Stimulated activated effector memory CD8-positive, alpha-beta T cell treated with anti-CD3 and anti-CD28 coated beads, Interleukin-12 subunit alpha, Interleukin-12 subunit beta, amount 100 ng/mL, for 72 hours (primary cell): ENCODE data around the gene DTWD2.
"Not testable (repeated sequence)": the region's sequence is repeated elsewhere in the genome, so short reads cannot be mapped to it uniquely, and the experiment has no call there.

Experiments
- ATAC-seq: fragments of 150-1000 bp; cut with Tn5 transposase; 2 replicates; pipeline ENCODE4 v1.10.0; 2021
- DNase-seq, 2 donors: peaks; one replicate each; pipeline ENCODE4 v3.0.0; 2021 to 2022; ENCODE audit warnings: low spot score in 2 of 2
- H3K27ac Mint-ChIP-seq: one replicate; pipeline ENCODE4 v1.8.0; 2022; ENCODE audit warnings: mild to moderate bottlenecking, mixed read lengths
- H3K36me3 Mint-ChIP-seq: one replicate; pipeline ENCODE4 v1.8.0; 2022; ENCODE audit warnings: mild to moderate bottlenecking, mixed read lengths
- H3K4me1 Mint-ChIP-seq: one replicate; pipeline ENCODE4 v1.8.0; 2022; ENCODE audit warnings: mixed read lengths
- H3K4me3 Mint-ChIP-seq: one replicate; pipeline ENCODE4 v1.8.0; 2022; ENCODE audit warnings: mild to moderate bottlenecking, mixed read lengths
- H3K9me3 Mint-ChIP-seq: one replicate; pipeline ENCODE4 v1.8.0; 2022; ENCODE audit warnings: mixed read lengths

DTWD2 gene

GRCh38 chr5:119017994-119018393 lies 29.6 kb upstream of the DTWD2 start:
- Mint-ChIP-seq H3K4me3 (no peak overlapping the region), H3K4me1 (no peaks in the 10 kb centered on the region), H3K27ac (no peak overlapping the region), H3K9me3 (no peaks in the 10 kb centered on the region), H3K36me3 (no peaks in the 10 kb centered on the region)
- no peak for DNase-seq
- ATAC-seq = no peak

DNA sequence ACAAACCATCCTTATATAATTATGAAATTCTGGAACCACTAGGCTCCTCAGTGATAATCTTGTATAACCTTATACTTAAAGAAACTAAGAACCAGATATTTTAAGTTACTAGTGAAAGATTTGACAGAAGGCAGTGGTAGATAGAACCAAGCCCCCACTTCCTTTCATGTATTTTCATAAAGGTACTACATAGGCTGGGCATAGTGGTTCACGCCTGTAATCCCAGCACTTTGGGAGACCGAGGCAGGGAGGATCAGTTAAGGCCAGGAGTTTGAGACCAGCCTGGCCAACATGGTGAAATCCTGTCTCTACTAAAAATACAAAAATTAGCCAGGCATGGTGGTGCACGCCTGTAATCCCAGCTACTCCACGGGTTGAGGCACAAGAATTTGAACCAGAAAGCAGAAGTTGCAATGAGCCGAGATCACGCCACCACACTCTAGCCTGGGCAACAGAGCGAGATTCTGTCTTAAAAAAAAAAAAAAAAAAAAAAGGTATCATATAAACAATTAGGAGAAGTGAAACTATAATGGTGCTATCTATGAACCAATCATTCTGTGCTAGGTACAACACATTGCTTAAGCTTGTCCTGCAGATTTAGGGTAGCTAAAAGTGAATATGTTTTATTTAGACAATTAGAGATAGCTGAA lies 27.9 kb upstream of the DTWD2 start:
- no peak overlapping the region for H3K27ac Mint-ChIP-seq
- DNase-seq = no peak
- no peaks in the 10 kb centered on the region for H3K4me1 Mint-ChIP-seq
- no peak for ATAC-seq
- H3K9me3 Mint-ChIP-seq = no peaks in the 10 kb centered on the region
- no peaks in the 10 kb centered on the region for H3K36me3 Mint-ChIP-seq
- H3K4me3 Mint-ChIP-seq = no peak overlapping the region

GRCh38 chr5:119011186-119011585 lies 22.8 kb upstream of the DTWD2 start:
- Mint-ChIP-seq H3K36me3 (no peaks in the 10 kb centered on the region), H3K4me1 (no peaks in the 10 kb centered on the region), H3K4me3 (no peak overlapping the region), H3K9me3 (no peaks in the 10 kb centered on the region), H3K27ac (no peak overlapping the region)
- ATAC-seq = no peak
- no peak for DNase-seq

DNA sequence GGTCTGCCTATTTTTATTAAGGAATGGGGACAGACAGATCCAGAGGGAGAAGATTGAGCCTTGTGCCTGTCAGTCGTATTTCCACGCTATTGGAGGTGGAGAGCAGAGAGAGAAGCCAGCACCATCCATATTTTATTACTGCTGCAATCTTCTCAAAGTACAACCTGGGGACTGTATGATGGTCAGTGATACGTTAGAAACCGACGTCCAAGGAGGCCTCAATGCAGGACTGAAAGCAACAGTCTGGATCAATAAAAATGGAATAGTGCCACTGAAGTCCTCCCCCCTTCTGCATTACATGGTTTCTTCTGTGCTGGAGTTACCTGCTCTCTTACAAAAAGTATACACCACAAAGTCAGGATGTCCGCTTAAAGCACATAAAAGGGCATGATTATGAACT lies 21.9 kb upstream of the DTWD2 start:
- H3K9me3 Mint-ChIP-seq = no peaks in the 10 kb centered on the region
- no peaks in the 10 kb centered on the region for H3K4me1 Mint-ChIP-seq
- H3K4me3 Mint-ChIP-seq = no peak overlapping the region
- no peak overlapping the region for H3K27ac Mint-ChIP-seq
- no peaks in the 10 kb centered on the region for H3K36me3 Mint-ChIP-seq
- no peak for DNase-seq
- no peak for ATAC-seq

DNA sequence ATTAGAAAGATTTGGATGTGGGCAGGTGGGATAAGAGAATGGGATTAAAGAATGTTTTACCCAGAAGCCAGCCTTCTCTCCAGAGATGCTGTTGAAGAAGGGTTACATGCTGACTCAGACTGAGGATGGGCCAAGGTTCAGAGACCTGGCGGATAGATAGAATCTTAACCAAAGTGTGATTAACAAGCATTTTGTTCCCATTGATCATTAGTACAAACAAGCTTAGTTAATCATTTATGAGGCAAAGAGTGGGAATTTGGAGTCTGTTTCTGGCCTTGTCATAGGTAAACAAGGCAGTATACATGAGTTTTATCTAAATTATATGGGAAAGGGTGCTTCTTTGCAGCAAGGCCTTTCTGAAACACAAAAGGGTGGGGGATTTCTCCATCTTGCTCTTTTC lies 20.8 kb upstream of the DTWD2 start:
- DNase-seq (no peak), ATAC-seq (no peak)
- Mint-ChIP-seq H3K4me3 (no peak overlapping the region), H3K4me1 (no peaks in the 10 kb centered on the region), H3K27ac (no peak overlapping the region), H3K36me3 (no peaks in the 10 kb centered on the region), H3K9me3 (no peaks in the 10 kb centered on the region)

DNA sequence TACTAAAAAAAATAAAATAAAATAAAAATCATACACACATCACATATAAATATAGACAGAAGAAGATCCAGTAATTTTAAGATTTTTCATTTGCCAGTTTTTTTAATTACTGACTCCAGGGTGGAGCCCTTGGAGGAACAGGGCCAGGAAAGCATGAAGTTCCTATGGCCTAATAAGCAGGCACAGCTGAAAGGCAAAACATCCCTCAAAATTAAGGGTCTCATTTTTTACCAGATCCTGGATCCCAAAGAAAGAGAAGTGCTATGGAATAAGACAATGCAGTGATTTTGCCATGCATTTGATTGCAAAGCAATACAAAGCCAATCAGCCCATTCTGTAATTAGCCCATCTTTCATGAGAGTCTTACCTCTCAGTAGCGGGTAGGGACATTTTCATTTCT lies 11.3 kb upstream of the DTWD2 start:
- peaks cover 4% of the 10 kb centered on the region for H3K9me3 Mint-ChIP-seq
- no peaks in the 10 kb centered on the region for H3K36me3 Mint-ChIP-seq
- ATAC-seq (no peak), DNase-seq (no peak)
- H3K4me3 Mint-ChIP-seq = no peak overlapping the region
- H3K4me1 Mint-ChIP-seq = no peaks in the 10 kb centered on the region
- no peak overlapping the region for H3K27ac Mint-ChIP-seq

- not testable (repeated sequence) for H3K4me3 Mint-ChIP-seq
These were observed 10.5 kb upstream of the DTWD2 start for GRCh38 chr5:118998861-118999260.

GRCh38 chr5:118996098-118996497 lies 7.8 kb upstream of the DTWD2 start:
- peaks cover 4% of the 10 kb centered on the region for H3K9me3 Mint-ChIP-seq
- H3K36me3 Mint-ChIP-seq = no peaks in the 10 kb centered on the region
- no peak overlapping the region for H3K27ac Mint-ChIP-seq
- H3K4me3 Mint-ChIP-seq = no peak overlapping the region
- no peaks in the 10 kb centered on the region for H3K4me1 Mint-ChIP-seq
- DNase-seq (no peak), ATAC-seq (no peak)

More at GRCh38 chr5:118998861-118999260, 10.5 kb upstream of the DTWD2 start:
- H3K9me3 Mint-ChIP-seq, DNase-seq, ATAC-seq, H3K4me1 Mint-ChIP-seq, H3K36me3 Mint-ChIP-seq, H3K27ac Mint-ChIP-seq: not testable (repeated sequence)

DNA sequence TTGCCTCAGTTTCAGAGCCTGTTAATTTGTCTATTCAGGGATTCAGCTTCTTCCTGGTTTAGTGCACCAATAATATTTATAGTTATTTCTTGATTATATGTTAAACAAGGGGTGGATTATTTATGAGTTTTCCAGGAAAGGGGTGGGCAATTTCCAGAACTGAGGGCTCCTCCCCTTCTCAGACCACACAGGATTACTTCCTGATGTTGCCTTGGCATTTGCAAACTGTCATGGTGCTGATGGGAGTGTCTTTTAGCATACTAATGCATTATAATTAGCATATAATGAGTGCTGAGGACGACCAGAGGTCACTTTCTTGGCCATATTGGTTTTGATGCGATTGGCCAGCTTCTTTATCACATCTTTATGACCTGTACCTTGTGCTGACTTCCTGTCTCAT lies 6.2 kb upstream of the DTWD2 start:
- no peak overlapping the region for H3K27ac Mint-ChIP-seq
- peaks cover 4% of the 10 kb centered on the region for H3K9me3 Mint-ChIP-seq
- H3K4me3 Mint-ChIP-seq = no peak overlapping the region
- H3K36me3 Mint-ChIP-seq = no peaks in the 10 kb centered on the region
- no peaks in the 10 kb centered on the region for H3K4me1 Mint-ChIP-seq
- no peak for ATAC-seq
- DNase-seq = no peak

DNA sequence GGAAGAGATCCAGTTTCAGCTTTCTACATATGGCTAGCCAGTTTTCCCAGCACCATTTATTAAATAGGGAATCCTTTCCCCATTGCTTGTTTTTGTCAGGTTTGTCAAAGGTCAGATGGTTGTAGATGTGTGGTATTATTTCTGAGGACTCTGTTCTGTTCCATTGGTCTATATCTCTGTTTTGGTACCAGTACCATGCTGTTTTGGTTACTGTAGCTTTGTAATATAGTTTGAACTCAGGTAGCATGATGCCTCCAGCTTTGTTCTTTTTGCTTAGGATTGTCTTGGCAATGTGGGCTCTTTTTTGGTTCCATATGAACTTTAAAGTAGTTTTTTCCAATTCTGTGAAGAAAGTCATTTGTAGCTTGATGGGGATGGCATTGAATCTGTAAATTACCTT lies 4.8 kb upstream of the DTWD2 start:
- not testable (repeated sequence) for H3K4me3 Mint-ChIP-seq, ATAC-seq, H3K27ac Mint-ChIP-seq, H3K4me1 Mint-ChIP-seq, H3K36me3 Mint-ChIP-seq, DNase-seq, H3K9me3 Mint-ChIP-seq

DNA sequence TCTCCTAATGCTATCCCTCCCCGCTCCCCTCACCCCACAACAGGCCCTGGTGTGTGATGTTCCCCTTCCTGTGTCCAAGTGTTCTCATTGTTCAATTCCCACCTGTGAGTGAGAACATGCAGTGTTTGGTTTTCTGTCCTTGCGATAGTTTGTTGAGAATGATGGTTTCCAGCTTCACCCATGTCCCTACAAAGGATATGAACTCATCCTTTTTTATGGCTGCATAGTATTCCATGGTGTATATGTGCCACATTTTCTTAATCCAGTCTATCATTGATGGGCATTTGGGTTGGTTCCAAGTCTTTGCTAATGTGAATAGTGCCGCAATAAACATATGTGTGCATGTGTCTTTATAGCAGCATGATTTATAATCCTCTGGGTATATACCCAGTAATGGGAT lies 3.7 kb upstream of the DTWD2 start:
- not testable (repeated sequence) for DNase-seq, H3K36me3 Mint-ChIP-seq, H3K9me3 Mint-ChIP-seq, H3K27ac Mint-ChIP-seq, ATAC-seq, H3K4me1 Mint-ChIP-seq, H3K4me3 Mint-ChIP-seq

DNA sequence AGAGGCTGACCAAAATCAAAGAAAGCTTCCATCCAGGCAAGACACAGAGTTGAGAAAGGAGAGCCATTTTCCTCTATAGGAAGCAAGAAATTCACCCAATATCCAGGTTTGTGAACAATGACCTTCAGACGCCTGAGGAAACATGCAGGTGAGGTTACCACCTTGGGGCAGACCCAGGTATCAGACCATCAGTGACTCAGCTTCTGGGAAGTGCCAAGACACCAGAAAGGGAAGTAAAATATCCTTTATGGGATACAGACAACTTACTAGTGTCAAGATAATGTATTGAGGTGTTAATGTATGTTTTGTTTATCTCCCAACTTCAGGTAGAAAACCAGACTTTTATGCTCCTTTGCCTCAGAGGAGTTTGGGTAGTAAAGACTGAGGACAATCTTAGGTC lies 2.2 kb upstream of the DTWD2 start:
- no peaks in the 10 kb centered on the region for H3K36me3 Mint-ChIP-seq
- peaks cover 7% of the 10 kb centered on the region for H3K4me1 Mint-ChIP-seq
- no peak for DNase-seq
- no peak overlapping the region for H3K27ac Mint-ChIP-seq
- no peak overlapping the region for H3K4me3 Mint-ChIP-seq
- H3K9me3 Mint-ChIP-seq = peaks cover under 1% of the 10 kb centered on the region
- no peak for ATAC-seq

GRCh38 chr5:118989816-118990215 lies 1.5 kb upstream of the DTWD2 start:
- no peaks in the 10 kb centered on the region for H3K36me3 Mint-ChIP-seq
- no peak overlapping the region for H3K4me3 Mint-ChIP-seq
- peaks cover 7% of the 10 kb centered on the region for H3K4me1 Mint-ChIP-seq
- DNase-seq = no peak
- ATAC-seq = no peak
- no peak overlapping the region for H3K27ac Mint-ChIP-seq
- no peaks in the 10 kb centered on the region for H3K9me3 Mint-ChIP-seq

- DNase-seq (no peak), ATAC-seq (no peak)
- Mint-ChIP-seq H3K4me1 (peaks cover 7% of the 10 kb centered on the region), H3K9me3 (no peaks in the 10 kb centered on the region), H3K27ac (no peak overlapping the region), H3K36me3 (no peaks in the 10 kb centered on the region), H3K4me3 (peak overlapping the region; percentile 69)
These were observed 476 bp upstream of the DTWD2 start for GRCh38 chr5:118988866-118989180.

DNA sequence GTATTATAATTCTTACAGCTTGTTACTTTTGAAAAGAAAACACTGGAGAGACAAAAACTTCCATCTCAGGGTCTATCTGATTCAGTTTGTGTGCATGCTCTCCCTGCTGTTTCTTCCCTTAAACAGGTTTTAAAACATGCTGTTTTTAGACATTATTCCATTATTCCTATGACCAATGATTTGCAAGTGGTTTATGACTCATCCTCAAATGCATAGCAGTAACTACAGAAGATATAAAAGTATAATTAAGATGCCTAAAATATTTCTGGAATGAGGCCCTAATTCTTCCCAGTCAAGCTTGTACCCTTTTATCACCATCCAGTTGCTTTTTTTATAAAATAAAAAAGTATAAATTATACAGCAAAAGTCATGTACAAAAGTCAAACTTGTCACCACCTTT lies 3.7 kb downstream of the DTWD2 start:
- no peaks in the 10 kb centered on the region for H3K9me3 Mint-ChIP-seq
- H3K27ac Mint-ChIP-seq = no peak overlapping the region
- H3K36me3 Mint-ChIP-seq = no peaks in the 10 kb centered on the region
- DNase-seq (no peak), ATAC-seq (no peak)
- H3K4me3 Mint-ChIP-seq = no peak overlapping the region
- H3K4me1 Mint-ChIP-seq = peaks cover 7% of the 10 kb centered on the region

GRCh38 chr5:118981783-118982182 lies 6.6 kb downstream of the DTWD2 start:
- H3K27ac Mint-ChIP-seq = no peak overlapping the region
- H3K9me3 Mint-ChIP-seq = no peaks in the 10 kb centered on the region
- no peak for DNase-seq
- ATAC-seq = no peak
- H3K36me3 Mint-ChIP-seq = no peaks in the 10 kb centered on the region
- H3K4me3 Mint-ChIP-seq = no peak overlapping the region
- H3K4me1 Mint-ChIP-seq = no peaks in the 10 kb centered on the region

- ATAC-seq (no peak), DNase-seq (no peak)
- H3K9me3 Mint-ChIP-seq = peaks cover 6% of the 10 kb centered on the region
- no peak overlapping the region for H3K4me3 Mint-ChIP-seq
- H3K36me3 Mint-ChIP-seq = no peaks in the 10 kb centered on the region
- H3K27ac Mint-ChIP-seq = no peak overlapping the region
- H3K4me1 Mint-ChIP-seq = no peaks in the 10 kb centered on the region
These were observed 7.9 kb downstream of the DTWD2 start for GRCh38 chr5:118980438-118980837.
